ENCODE measurements around the gene TNNT2. TPM values are rescaled to one million over a fixed set of nuclear protein-coding genes. Genes with fewer than 3 reads are reported as not detected.

The TNNT2 gene
- total and polyA plus RNA-seq, 2 of the 8 experiments (the other 6 are each of a cell fraction or from before 2014, with no cell fraction given) = 3.1 to 21.0 TPM

DNA sequence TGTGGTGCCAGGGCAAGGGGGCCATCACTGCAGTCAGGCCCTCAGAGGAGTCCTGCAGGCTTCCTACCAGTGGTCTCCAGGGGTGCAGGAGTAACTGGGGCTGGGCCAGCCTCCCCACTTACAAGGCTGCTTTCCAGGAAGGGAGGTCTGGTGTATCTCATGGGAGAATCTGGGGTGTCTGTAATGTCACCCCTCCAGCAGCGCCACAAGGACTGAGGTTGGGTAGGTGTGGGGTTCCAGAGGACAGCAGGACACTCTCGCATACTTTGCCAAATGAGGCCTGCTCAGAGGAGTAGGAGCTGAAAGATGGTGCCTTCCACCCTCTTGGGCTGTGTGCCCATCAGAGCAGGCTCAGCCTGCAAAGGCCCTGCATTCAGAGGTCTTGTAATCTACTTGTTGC, 46.9 kb downstream of the TNNT2 start (continued):
- TF ChIP-seq, protein P1, sequence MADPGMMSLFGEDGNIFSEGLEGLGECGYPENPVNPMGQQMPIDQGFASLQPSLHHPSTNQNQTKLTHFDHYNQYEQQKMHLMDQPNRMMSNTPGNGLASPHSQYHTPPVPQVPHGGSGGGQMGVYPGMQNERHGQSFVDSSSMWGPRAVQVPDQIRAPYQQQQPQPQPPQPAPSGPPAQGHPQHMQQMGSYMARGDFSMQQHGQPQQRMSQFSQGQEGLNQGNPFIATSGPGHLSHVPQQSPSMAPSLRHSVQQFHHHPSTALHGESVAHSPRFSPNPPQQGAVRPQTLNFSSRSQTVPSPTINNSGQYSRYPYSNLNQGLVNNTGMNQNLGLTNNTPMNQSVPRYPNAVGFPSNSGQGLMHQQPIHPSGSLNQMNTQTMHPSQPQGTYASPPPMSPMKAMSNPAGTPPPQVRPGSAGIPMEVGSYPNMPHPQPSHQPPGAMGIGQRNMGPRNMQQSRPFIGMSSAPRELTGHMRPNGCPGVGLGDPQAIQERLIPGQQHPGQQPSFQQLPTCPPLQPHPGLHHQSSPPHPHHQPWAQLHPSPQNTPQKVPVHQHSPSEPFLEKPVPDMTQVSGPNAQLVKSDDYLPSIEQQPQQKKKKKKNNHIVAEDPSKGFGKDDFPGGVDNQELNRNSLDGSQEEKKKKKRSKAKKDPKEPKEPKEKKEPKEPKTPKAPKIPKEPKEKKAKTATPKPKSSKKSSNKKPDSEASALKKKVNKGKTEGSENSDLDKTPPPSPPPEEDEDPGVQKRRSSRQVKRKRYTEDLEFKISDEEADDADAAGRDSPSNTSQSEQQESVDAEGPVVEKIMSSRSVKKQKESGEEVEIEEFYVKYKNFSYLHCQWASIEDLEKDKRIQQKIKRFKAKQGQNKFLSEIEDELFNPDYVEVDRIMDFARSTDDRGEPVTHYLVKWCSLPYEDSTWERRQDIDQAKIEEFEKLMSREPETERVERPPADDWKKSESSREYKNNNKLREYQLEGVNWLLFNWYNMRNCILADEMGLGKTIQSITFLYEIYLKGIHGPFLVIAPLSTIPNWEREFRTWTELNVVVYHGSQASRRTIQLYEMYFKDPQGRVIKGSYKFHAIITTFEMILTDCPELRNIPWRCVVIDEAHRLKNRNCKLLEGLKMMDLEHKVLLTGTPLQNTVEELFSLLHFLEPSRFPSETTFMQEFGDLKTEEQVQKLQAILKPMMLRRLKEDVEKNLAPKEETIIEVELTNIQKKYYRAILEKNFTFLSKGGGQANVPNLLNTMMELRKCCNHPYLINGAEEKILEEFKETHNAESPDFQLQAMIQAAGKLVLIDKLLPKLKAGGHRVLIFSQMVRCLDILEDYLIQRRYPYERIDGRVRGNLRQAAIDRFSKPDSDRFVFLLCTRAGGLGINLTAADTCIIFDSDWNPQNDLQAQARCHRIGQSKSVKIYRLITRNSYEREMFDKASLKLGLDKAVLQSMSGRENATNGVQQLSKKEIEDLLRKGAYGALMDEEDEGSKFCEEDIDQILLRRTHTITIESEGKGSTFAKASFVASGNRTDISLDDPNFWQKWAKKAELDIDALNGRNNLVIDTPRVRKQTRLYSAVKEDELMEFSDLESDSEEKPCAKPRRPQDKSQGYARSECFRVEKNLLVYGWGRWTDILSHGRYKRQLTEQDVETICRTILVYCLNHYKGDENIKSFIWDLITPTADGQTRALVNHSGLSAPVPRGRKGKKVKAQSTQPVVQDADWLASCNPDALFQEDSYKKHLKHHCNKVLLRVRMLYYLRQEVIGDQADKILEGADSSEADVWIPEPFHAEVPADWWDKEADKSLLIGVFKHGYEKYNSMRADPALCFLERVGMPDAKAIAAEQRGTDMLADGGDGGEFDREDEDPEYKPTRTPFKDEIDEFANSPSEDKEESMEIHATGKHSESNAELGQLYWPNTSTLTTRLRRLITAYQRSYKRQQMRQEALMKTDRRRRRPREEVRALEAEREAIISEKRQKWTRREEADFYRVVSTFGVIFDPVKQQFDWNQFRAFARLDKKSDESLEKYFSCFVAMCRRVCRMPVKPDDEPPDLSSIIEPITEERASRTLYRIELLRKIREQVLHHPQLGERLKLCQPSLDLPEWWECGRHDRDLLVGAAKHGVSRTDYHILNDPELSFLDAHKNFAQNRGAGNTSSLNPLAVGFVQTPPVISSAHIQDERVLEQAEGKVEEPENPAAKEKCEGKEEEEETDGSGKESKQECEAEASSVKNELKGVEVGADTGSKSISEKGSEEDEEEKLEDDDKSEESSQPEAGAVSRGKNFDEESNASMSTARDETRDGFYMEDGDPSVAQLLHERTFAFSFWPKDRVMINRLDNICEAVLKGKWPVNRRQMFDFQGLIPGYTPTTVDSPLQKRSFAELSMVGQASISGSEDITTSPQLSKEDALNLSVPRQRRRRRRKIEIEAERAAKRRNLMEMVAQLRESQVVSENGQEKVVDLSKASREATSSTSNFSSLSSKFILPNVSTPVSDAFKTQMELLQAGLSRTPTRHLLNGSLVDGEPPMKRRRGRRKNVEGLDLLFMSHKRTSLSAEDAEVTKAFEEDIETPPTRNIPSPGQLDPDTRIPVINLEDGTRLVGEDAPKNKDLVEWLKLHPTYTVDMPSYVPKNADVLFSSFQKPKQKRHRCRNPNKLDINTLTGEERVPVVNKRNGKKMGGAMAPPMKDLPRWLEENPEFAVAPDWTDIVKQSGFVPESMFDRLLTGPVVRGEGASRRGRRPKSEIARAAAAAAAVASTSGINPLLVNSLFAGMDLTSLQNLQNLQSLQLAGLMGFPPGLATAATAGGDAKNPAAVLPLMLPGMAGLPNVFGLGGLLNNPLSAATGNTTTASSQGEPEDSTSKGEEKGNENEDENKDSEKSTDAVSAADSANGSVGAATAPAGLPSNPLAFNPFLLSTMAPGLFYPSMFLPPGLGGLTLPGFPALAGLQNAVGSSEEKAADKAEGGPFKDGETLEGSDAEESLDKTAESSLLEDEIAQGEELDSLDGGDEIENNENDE (IDR thresholded peaks at IDR 0.05; ENCODE audit: insufficient replicate concordance, low read length) = no peak
- TF ChIP-seq SUZ12 (IDR thresholded peaks at IDR 0.05; ENCODE audit: low read length) (no peak), BRCA1 (IDR thresholded peaks at IDR 0.05; ENCODE audit: low read depth, low read length) (no peak), POLR2A (IDR thresholded peaks at IDR 0.05; ENCODE audit: control extremely low read depth in 1 of 2, low read depth in 2 of 2, low read length in 2 of 2) (no peak), MAFK (IDR thresholded peaks at IDR 0.05; ENCODE audit: low read depth, low read length) (no peak), SP1 (IDR thresholded peaks at IDR 0.05; ENCODE audit: low read depth, low read length) (no peak), SIN3A (conservative IDR thresholded peaks at IDR 0.05 in 1 of 2, IDR thresholded peaks at IDR 0.05 in 1 of 2; ENCODE audit: low read depth in 1 of 2, low read length in 2 of 2) (no peak), TEAD4 (IDR thresholded peaks at IDR 0.05; ENCODE audit: low read depth, low read length) (no peak), POLR2AphosphoS5 (IDR thresholded peaks at IDR 0.05; ENCODE audit: low read depth, low read length) (no peak)
- TF ChIP-seq, protein P2, sequence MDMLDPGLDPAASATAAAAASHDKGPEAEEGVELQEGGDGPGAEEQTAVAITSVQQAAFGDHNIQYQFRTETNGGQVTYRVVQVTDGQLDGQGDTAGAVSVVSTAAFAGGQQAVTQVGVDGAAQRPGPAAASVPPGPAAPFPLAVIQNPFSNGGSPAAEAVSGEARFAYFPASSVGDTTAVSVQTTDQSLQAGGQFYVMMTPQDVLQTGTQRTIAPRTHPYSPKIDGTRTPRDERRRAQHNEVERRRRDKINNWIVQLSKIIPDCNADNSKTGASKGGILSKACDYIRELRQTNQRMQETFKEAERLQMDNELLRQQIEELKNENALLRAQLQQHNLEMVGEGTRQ (IDR thresholded peaks at IDR 0.05; ENCODE audit: low read length) = no peak

Data from H1 (cell line).